WTC11 (cell line): Measurements from ENCODE around the gene KCNMA1. TPM values are rescaled to one million over a fixed set of nuclear protein-coding genes. Genes with fewer than 3 reads are reported as not detected.

Source experiments
- ATAC-seq: fragments of 200-7000 bp; cut with Tn5 transposase; 2 replicates; pipeline ENCODE4 v1.10.0; 2021; ENCODE audit warnings: mild to moderate bottlenecking, moderate library complexity
- CTCF ChIA-PET: fragments of 300-600 bp; sonication (Branson Sonifier 250); formaldehyde crosslinking; loops from one replicate; lab custom pipeline; 2021; ENCODE audit warnings: antibody characterized with exemption; lab: Charles Lee
- POLR2A ChIA-PET: fragments of 350-600 bp; sonication (Branson Sonifier 250); formaldehyde crosslinking; loops from one replicate; lab custom pipeline; 2021; ENCODE audit warnings: antibody characterized with exemption; lab: Charles Lee
- DNase-seq: peaks from one replicate; pipeline ENCODE4 v3.0.0; 2021; ENCODE audit warnings: low spot score
- H3K27ac Mint-ChIP-seq: 2 replicates; pipeline ENCODE4 v1.8.0; 2021; ENCODE audit warnings: mixed read lengths
- H3K27me3 Mint-ChIP-seq: 2 replicates; pipeline ENCODE4 v1.8.0; 2021; ENCODE audit warnings: low read depth, mild to moderate bottlenecking, moderate library complexity, mixed read lengths
- H3K36me3 Mint-ChIP-seq: 2 replicates; pipeline ENCODE4 v1.8.0; 2021; ENCODE audit warnings: mixed read lengths
- H3K4me1 Mint-ChIP-seq: 2 replicates; pipeline ENCODE4 v1.8.0; 2022; ENCODE audit warnings: mixed read lengths
- H3K4me3 Mint-ChIP-seq: 2 replicates; pipeline ENCODE4 v1.8.0; 2021; ENCODE audit warnings: mild to moderate bottlenecking, moderate library complexity, mixed read lengths
- H3K9me3 Mint-ChIP-seq: 2 replicates; pipeline ENCODE4 v1.8.0; 2021; ENCODE audit warnings: mixed read lengths
- ARID4B ChIP-seq: sonication (generic); formaldehyde crosslinking; IDR thresholded peaks from 2 replicates; pipeline ENCODE4 v1.8.0; 2023; ENCODE audit warnings: missing genetic modification reagents, mild to moderate bottlenecking, borderline replicate concordance
- ESRRA ChIP-seq: sonication (generic); formaldehyde crosslinking; IDR thresholded peaks from 2 replicates; pipeline ENCODE4 v1.8.1; 2022; ENCODE audit warnings: mild to moderate bottlenecking, missing genetic modification reagents, borderline replicate concordance
- FOXK1 ChIP-seq: sonication (generic); formaldehyde crosslinking; IDR thresholded peaks from 2 replicates; pipeline ENCODE4 v1.8.0; 2022; ENCODE audit warnings: mild to moderate bottlenecking, moderate library complexity, missing genetic modification reagents
- GABPB1 ChIP-seq: sonication (generic); formaldehyde crosslinking; IDR thresholded peaks from 2 replicates; pipeline ENCODE4 v1.8.1; 2023; ENCODE audit warnings: mild to moderate bottlenecking, missing genetic modification reagents
- SMAD4 ChIP-seq: sonication (generic); formaldehyde crosslinking; IDR thresholded peaks from 2 replicates; pipeline ENCODE4 v1.8.0; 2022; ENCODE audit warnings: mild to moderate bottlenecking, missing genetic modification reagents
- SP1 ChIP-seq: sonication (generic); formaldehyde crosslinking; conservative IDR thresholded peaks from 2 replicates; pipeline ENCODE4 v1.8.1; 2022; ENCODE audit warnings: missing genetic modification reagents
- TEAD1 ChIP-seq: sonication (generic); formaldehyde crosslinking; IDR thresholded peaks from 2 replicates; pipeline ENCODE4 v1.8.0; 2022; ENCODE audit warnings: mild to moderate bottlenecking, missing genetic modification reagents
- ZBTB43 ChIP-seq: sonication (generic); formaldehyde crosslinking; IDR thresholded peaks from 2 replicates; pipeline ENCODE4 v1.8.1; 2023; ENCODE audit warnings: mild to moderate bottlenecking, missing genetic modification reagents
- ZNF138 ChIP-seq: sonication (generic); formaldehyde crosslinking; conservative IDR thresholded peaks from 2 replicates; pipeline ENCODE4 v1.8.1; 2022; ENCODE audit warnings: mild to moderate bottlenecking, moderate library complexity, missing genetic modification reagents
- total RNA-seq: library from RNA; stranded (reverse); gene quantifications from 3 replicates; pipeline ENCODE4 v1.2.3, GENCODE V29; 2021
- TF ChIP-seq, protein P1 (sequence below): sonication (generic); formaldehyde crosslinking; IDR thresholded peaks from 2 replicates; pipeline ENCODE4 v1.8.1; 2022; ENCODE audit warnings: low read depth, mild to moderate bottlenecking, moderate library complexity, missing genetic modification reagents, borderline replicate concordance
- TF ChIP-seq, protein P2 (sequence below): sonication (generic); formaldehyde crosslinking; IDR thresholded peaks from 2 replicates; pipeline ENCODE4 v1.8.1; 2022; ENCODE audit warnings: mild to moderate bottlenecking, moderate library complexity, missing genetic modification reagents
- TF ChIP-seq, protein P3 (sequence below): sonication (generic); formaldehyde crosslinking; IDR thresholded peaks from 2 replicates; pipeline ENCODE4 v1.8.1; 2023; ENCODE audit warnings: mild to moderate bottlenecking, missing genetic modification reagents
- TF ChIP-seq, protein P4 (sequence below): sonication (generic); formaldehyde crosslinking; IDR thresholded peaks from 2 replicates; pipeline ENCODE4 v1.8.1; 2023; ENCODE audit warnings: mild to moderate bottlenecking, missing genetic modification reagents, borderline replicate concordance
- TF ChIP-seq, protein P5 (sequence below): sonication (generic); formaldehyde crosslinking; IDR thresholded peaks from 2 replicates; pipeline ENCODE4 v1.8.1; 2023; ENCODE audit warnings: mild to moderate bottlenecking, missing genetic modification reagents, moderate library complexity
- TF ChIP-seq, protein P6 (sequence below): fragments of 250-450 bp; sonication (Bioruptor Pico); IDR thresholded peaks from 2 replicates; pipeline ENCODE4 v1.9.0; 2021; ENCODE audit warnings: mild to moderate bottlenecking, borderline replicate concordance
- TF ChIP-seq, protein P7 (sequence below): sonication (generic); formaldehyde crosslinking; IDR thresholded peaks from 2 replicates; pipeline ENCODE4 v1.8.1; 2022; ENCODE audit warnings: missing genetic modification reagents, borderline replicate concordance

Gene KCNMA1
- total RNA-seq, 1 experiment from 2014 or later: 7.3 TPM

DNA sequence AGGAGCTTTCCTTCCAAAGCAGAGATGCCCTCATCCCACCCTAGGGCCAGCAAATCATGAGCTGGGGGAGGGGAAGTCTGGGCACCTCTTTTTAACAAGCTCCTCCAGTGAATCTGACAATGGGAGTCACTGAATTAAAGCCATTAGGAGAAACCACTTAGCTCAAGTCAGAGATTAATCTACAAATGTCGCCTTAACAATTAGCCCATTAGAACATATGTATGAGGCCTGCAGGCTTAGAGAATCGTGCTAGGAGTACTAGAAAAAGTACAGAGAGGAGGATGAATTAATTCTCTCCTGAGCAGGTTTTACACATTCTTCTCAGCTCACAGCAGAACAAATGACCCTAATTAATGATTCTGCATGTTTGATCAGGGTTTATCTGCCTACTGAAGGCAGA, 381.3 kb downstream of the KCNMA1 start:
- ChIA-PET POLR2A (no interaction called here), CTCF (interaction anchor here (0.7 kb wide), 1 partner anchor 387 kb away, joined by 3 read pairs; no protein-coding TSS in a partner anchor)
- Mint-ChIP-seq H3K4me3 (no peak overlapping the region), H3K36me3 (no peaks in the 10 kb centered on the region), H3K27ac (no peak overlapping the region), H3K27me3 (no peaks in the 10 kb centered on the region; the same call in 1 of the 2 replicates), H3K4me1 (no peaks in the 10 kb centered on the region), H3K9me3 (peaks cover 12% of the 10 kb centered on the region)
- no peak for ATAC-seq
- TF ChIP-seq ZNF138: no peak
- TF ChIP-seq, protein P1, sequence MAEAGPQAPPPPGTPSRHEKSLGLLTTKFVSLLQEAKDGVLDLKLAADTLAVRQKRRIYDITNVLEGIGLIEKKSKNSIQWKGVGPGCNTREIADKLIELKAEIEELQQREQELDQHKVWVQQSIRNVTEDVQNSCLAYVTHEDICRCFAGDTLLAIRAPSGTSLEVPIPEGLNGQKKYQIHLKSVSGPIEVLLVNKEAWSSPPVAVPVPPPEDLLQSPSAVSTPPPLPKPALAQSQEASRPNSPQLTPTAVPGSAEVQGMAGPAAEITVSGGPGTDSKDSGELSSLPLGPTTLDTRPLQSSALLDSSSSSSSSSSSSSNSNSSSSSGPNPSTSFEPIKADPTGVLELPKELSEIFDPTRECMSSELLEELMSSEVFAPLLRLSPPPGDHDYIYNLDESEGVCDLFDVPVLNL (CRISPR knock-in tag): no peak
- TF ChIP-seq SMAD4 (CRISPR knock-in tag): no peak
- TF ChIP-seq ARID4B (CRISPR knock-in tag): no peak
- TF ChIP-seq, protein P2, sequence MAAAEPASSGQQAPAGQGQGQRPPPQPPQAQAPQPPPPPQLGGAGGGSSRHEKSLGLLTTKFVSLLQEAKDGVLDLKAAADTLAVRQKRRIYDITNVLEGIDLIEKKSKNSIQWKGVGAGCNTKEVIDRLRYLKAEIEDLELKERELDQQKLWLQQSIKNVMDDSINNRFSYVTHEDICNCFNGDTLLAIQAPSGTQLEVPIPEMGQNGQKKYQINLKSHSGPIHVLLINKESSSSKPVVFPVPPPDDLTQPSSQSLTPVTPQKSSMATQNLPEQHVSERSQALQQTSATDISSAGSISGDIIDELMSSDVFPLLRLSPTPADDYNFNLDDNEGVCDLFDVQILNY (CRISPR knock-in tag): no peak
- no peak for TF ChIP-seq ESRRA
- TF ChIP-seq, protein P3, sequence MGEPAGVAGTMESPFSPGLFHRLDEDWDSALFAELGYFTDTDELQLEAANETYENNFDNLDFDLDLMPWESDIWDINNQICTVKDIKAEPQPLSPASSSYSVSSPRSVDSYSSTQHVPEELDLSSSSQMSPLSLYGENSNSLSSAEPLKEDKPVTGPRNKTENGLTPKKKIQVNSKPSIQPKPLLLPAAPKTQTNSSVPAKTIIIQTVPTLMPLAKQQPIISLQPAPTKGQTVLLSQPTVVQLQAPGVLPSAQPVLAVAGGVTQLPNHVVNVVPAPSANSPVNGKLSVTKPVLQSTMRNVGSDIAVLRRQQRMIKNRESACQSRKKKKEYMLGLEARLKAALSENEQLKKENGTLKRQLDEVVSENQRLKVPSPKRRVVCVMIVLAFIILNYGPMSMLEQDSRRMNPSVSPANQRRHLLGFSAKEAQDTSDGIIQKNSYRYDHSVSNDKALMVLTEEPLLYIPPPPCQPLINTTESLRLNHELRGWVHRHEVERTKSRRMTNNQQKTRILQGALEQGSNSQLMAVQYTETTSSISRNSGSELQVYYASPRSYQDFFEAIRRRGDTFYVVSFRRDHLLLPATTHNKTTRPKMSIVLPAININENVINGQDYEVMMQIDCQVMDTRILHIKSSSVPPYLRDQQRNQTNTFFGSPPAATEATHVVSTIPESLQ: no peak
- TF ChIP-seq SP1: no peak
- TF ChIP-seq FOXK1: no peak
- TF ChIP-seq, protein P4, sequence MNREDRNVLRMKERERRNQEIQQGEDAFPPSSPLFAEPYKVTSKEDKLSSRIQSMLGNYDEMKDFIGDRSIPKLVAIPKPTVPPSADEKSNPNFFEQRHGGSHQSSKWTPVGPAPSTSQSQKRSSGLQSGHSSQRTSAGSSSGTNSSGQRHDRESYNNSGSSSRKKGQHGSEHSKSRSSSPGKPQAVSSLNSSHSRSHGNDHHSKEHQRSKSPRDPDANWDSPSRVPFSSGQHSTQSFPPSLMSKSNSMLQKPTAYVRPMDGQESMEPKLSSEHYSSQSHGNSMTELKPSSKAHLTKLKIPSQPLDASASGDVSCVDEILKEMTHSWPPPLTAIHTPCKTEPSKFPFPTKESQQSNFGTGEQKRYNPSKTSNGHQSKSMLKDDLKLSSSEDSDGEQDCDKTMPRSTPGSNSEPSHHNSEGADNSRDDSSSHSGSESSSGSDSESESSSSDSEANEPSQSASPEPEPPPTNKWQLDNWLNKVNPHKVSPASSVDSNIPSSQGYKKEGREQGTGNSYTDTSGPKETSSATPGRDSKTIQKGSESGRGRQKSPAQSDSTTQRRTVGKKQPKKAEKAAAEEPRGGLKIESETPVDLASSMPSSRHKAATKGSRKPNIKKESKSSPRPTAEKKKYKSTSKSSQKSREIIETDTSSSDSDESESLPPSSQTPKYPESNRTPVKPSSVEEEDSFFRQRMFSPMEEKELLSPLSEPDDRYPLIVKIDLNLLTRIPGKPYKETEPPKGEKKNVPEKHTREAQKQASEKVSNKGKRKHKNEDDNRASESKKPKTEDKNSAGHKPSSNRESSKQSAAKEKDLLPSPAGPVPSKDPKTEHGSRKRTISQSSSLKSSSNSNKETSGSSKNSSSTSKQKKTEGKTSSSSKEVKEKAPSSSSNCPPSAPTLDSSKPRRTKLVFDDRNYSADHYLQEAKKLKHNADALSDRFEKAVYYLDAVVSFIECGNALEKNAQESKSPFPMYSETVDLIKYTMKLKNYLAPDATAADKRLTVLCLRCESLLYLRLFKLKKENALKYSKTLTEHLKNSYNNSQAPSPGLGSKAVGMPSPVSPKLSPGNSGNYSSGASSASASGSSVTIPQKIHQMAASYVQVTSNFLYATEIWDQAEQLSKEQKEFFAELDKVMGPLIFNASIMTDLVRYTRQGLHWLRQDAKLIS (CRISPR knock-in tag): no peak
- TF ChIP-seq, protein P5, sequence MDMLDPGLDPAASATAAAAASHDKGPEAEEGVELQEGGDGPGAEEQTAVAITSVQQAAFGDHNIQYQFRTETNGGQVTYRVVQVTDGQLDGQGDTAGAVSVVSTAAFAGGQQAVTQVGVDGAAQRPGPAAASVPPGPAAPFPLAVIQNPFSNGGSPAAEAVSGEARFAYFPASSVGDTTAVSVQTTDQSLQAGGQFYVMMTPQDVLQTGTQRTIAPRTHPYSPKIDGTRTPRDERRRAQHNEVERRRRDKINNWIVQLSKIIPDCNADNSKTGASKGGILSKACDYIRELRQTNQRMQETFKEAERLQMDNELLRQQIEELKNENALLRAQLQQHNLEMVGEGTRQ (CRISPR knock-in tag): no peak
- TF ChIP-seq, protein P6, sequence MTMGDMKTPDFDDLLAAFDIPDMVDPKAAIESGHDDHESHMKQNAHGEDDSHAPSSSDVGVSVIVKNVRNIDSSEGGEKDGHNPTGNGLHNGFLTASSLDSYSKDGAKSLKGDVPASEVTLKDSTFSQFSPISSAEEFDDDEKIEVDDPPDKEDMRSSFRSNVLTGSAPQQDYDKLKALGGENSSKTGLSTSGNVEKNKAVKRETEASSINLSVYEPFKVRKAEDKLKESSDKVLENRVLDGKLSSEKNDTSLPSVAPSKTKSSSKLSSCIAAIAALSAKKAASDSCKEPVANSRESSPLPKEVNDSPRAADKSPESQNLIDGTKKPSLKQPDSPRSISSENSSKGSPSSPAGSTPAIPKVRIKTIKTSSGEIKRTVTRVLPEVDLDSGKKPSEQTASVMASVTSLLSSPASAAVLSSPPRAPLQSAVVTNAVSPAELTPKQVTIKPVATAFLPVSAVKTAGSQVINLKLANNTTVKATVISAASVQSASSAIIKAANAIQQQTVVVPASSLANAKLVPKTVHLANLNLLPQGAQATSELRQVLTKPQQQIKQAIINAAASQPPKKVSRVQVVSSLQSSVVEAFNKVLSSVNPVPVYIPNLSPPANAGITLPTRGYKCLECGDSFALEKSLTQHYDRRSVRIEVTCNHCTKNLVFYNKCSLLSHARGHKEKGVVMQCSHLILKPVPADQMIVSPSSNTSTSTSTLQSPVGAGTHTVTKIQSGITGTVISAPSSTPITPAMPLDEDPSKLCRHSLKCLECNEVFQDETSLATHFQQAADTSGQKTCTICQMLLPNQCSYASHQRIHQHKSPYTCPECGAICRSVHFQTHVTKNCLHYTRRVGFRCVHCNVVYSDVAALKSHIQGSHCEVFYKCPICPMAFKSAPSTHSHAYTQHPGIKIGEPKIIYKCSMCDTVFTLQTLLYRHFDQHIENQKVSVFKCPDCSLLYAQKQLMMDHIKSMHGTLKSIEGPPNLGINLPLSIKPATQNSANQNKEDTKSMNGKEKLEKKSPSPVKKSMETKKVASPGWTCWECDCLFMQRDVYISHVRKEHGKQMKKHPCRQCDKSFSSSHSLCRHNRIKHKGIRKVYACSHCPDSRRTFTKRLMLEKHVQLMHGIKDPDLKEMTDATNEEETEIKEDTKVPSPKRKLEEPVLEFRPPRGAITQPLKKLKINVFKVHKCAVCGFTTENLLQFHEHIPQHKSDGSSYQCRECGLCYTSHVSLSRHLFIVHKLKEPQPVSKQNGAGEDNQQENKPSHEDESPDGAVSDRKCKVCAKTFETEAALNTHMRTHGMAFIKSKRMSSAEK (CRISPR knock-in tag): no peak
- TF ChIP-seq TEAD1 (CRISPR knock-in tag): no peak
- TF ChIP-seq, protein P7, sequence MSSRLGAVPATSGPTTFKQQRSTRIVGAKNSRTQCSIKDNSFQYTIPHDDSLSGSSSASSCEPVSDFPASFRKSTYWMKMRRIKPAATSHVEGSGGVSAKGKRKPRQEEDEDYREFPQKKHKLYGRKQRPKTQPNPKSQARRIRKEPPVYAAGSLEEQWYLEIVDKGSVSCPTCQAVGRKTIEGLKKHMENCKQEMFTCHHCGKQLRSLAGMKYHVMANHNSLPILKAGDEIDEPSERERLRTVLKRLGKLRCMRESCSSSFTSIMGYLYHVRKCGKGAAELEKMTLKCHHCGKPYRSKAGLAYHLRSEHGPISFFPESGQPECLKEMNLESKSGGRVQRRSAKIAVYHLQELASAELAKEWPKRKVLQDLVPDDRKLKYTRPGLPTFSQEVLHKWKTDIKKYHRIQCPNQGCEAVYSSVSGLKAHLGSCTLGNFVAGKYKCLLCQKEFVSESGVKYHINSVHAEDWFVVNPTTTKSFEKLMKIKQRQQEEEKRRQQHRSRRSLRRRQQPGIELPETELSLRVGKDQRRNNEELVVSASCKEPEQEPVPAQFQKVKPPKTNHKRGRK (CRISPR knock-in tag): no peak
- no peak for TF ChIP-seq ZBTB43 (CRISPR knock-in tag)
- TF ChIP-seq GABPB1 (CRISPR knock-in tag): no peak
- no peak for DNase-seq
